ENCODE results near the gene KIAA1217. TPM values are rescaled to one million over a fixed set of nuclear protein-coding genes. Genes with fewer than 3 reads are reported as not detected.
A peak's percentile ranks its signal among the peaks of the same experiment; 100 is the strongest.

KIAA1217 gene
- 1 to 10 TPM in 1 of 2 experiments, under 1 TPM in 1; 0.31 to 1.1 TPM for total RNA-seq

DNA sequence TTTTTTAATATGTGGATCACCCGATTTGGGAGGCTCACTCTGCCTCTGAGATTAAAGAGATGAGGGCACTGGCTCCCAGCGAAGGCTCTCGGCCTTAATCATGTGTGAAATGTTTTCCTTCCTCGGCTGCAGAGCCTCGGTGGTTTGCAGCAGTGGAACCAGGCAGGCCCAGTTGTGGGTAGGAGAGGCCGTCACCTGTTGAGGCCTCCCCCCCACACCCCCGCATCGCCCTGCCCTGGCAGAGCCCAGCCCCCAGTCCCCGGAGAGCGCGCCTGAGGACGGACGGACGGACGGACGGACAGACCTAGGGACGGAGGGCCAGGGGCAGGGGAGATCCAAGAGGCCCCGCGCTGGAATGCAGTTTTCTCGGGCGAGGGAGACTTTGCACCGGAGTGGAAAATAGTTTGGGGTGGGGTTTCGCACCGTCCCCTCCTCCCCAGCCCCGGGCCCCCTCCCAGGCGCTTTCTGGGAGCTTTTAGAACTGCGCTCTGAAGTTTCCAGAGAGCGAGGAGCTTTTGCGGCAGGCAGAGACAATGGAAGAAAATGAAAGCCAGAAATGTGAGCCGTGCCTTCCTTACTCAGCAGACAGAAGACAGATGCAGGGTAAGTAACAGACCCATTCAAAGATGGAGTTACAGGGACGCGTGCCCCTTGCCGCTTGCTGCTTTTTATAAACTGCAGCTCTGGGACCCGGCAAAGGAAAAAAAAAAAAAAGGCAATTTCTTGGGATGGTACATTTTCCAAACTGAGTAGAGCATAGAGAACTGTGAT lies at the start of gene KIAA1217:
KIAA1217 (plus strand) TSS at position 478 of the 771 bp plus-strand sequence; CDS start at position 534, 56 bp downstream.
- intact Hi-C loops (cut with micrococcal nuclease) = loop anchor here (10.0 kb wide), 1 partner anchor 306 kb away; no protein-coding TSS in a partner anchor
- ChIA-PET CTCF (interaction anchor here (0.6 to 0.8 kb wide), 4 partner anchors 11 to 1786 kb away, joined by 3 to 4 read pairs (median 3); no protein-coding TSS in a partner anchor), POLR2A (interaction anchor here (0.7 to 1.0 kb wide), 2 partner anchors 652 to 685 kb away, joined by 3 to 5 read pairs; no protein-coding TSS in a partner anchor)
- peak within 1 kb of the TSS; percentile 43 for H3K4me3 Mint-ChIP-seq
- no peaks in the 10 kb centered on the region for H3K9me3 Mint-ChIP-seq
- peaks cover 47% of the 10 kb centered on the region for H3K27me3 Mint-ChIP-seq
- peak; percentile 23 for DNase-seq
- peaks cover 28% of the 10 kb centered on the region for H3K4me1 Mint-ChIP-seq (ENCODE audit: low read depth)
- peak within 1 kb of the TSS; percentile 50 for H3K27ac Mint-ChIP-seq
- H3K36me3 Mint-ChIP-seq = no peaks in the 10 kb centered on the region

GRCh38 chr10:24162206-24162985 lies 46.5 kb upstream of the KIAA1217 start:
- ChIA-PET POLR2A (no interaction called here), CTCF (no interaction called here)
- Mint-ChIP-seq H3K27ac (no peak overlapping the region), H3K4me1 (ENCODE audit: low read depth) (no peaks in the 10 kb centered on the region), H3K4me3 (no peak overlapping the region), H3K36me3 (no peaks in the 10 kb centered on the region), H3K9me3 (peaks cover 11% of the 10 kb centered on the region), H3K27me3 (no peaks in the 10 kb centered on the region)
- no peak for DNase-seq
- intact Hi-C loops (cut with micrococcal nuclease) = no loop called here

GRCh38 chr10:24163485-24163884 lies 45.5 kb upstream of the KIAA1217 start:
- Mint-ChIP-seq H3K9me3 (peaks cover 2% of the 10 kb centered on the region), H3K4me3 (no peak overlapping the region), H3K4me1 (ENCODE audit: low read depth) (no peaks in the 10 kb centered on the region), H3K36me3 (no peaks in the 10 kb centered on the region), H3K27me3 (no peaks in the 10 kb centered on the region), H3K27ac (no peak overlapping the region)
- ChIA-PET CTCF (no interaction called here), POLR2A (no interaction called here)
- DNase-seq = no peak
- intact Hi-C loops (cut with micrococcal nuclease) = no loop called here

GRCh38 chr10:24168258-24169170 lies 40.4 kb upstream of the KIAA1217 start:
- H3K4me1 Mint-ChIP-seq (ENCODE audit: low read depth) = no peaks in the 10 kb centered on the region
- no peak for DNase-seq
- H3K27ac Mint-ChIP-seq = no peak overlapping the region
- H3K27me3 Mint-ChIP-seq = no peaks in the 10 kb centered on the region
- H3K4me3 Mint-ChIP-seq = no peak overlapping the region
- no peaks in the 10 kb centered on the region for H3K9me3 Mint-ChIP-seq
- H3K36me3 Mint-ChIP-seq = no peaks in the 10 kb centered on the region
- ChIA-PET POLR2A (no interaction called here), CTCF (no interaction called here)
- intact Hi-C loops (cut with micrococcal nuclease) = no loop called here

- Mint-ChIP-seq H3K4me1 (ENCODE audit: low read depth) (no peaks in the 10 kb centered on the region), H3K4me3 (no peak overlapping the region), H3K27me3 (no peaks in the 10 kb centered on the region), H3K36me3 (no peaks in the 10 kb centered on the region), H3K9me3 (no peaks in the 10 kb centered on the region), H3K27ac (no peak overlapping the region)
- intact Hi-C loops (cut with micrococcal nuclease) = no loop called here
- ChIA-PET POLR2A (no interaction called here), CTCF (interaction anchor here (1.0 kb wide), 1 partner anchor 26 kb away, joined by 3 read pairs; no protein-coding TSS in a partner anchor)
- no peak for DNase-seq
These were observed 38.7 kb upstream of the KIAA1217 start for GRCh38 chr10:24170199-24170598.

GRCh38 chr10:24172909-24173308 lies 36.0 kb upstream of the KIAA1217 start:
- peaks cover 2% of the 10 kb centered on the region for H3K9me3 Mint-ChIP-seq
- ChIA-PET POLR2A (no interaction called here), CTCF (no interaction called here)
- H3K36me3 Mint-ChIP-seq = no peaks in the 10 kb centered on the region
- H3K4me1 Mint-ChIP-seq (ENCODE audit: low read depth) = no peaks in the 10 kb centered on the region
- no peak overlapping the region for H3K27ac Mint-ChIP-seq
- H3K27me3 Mint-ChIP-seq = no peaks in the 10 kb centered on the region
- DNase-seq = no peak
- H3K4me3 Mint-ChIP-seq = no peak overlapping the region
- intact Hi-C loops (cut with micrococcal nuclease) = no loop called here

DNA sequence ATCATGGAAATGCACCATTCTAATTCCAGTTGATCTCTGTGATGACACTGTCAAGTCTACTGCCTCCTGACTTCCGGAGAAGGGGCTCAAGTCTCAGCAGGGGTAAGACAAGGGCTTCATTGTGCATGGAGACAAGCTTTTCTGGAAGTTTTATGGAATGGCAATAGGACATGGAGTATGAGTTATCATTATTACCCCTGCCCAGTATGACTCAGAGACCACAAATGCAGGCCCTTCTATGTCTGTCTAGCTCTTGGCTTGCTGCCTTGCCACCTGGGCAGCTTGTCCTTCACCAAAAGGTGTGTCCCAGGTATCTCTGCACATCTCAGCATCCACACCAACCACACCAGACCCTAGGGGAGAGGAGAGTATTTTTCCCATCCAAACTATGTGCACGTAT lies 34.9 kb upstream of the KIAA1217 start:
- DNase-seq = no peak
- Mint-ChIP-seq H3K4me3 (no peak overlapping the region), H3K27me3 (no peaks in the 10 kb centered on the region), H3K27ac (no peak overlapping the region), H3K9me3 (peaks cover 7% of the 10 kb centered on the region), H3K4me1 (ENCODE audit: low read depth) (no peaks in the 10 kb centered on the region), H3K36me3 (no peaks in the 10 kb centered on the region)
- intact Hi-C loops (cut with micrococcal nuclease) = no loop called here
- ChIA-PET POLR2A (no interaction called here), CTCF (no interaction called here)

- intact Hi-C loops (cut with micrococcal nuclease) = no loop called here
- Mint-ChIP-seq H3K27ac (no peak overlapping the region), H3K27me3 (no peaks in the 10 kb centered on the region), H3K4me3 (no peak overlapping the region), H3K4me1 (ENCODE audit: low read depth) (no peaks in the 10 kb centered on the region), H3K36me3 (no peaks in the 10 kb centered on the region), H3K9me3 (peaks cover 9% of the 10 kb centered on the region)
- POLR2A ChIA-PET = no interaction called here
- DNase-seq = no peak
- CTCF ChIA-PET = no interaction called here
These were observed 32.3 kb upstream of the KIAA1217 start for GRCh38 chr10:24176658-24177057.

DNA sequence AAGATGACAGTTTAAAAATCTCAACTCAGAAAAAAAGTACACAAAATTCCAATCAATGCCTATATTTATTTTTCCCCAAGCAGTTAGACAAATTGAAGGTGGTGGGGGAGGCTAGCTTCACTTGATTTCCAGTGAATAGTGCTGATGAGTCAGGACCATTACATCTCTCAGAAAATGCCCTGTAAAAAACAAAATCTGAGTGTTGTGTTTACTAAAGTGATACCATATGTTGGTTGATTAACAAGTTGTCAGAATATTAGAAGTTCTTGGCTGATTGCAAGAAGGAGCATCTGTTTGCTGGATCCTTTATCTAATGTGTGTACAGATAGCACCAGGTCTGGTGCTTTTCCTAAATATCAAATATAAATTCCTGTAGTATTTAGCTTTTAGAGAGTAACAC lies 31.3 kb upstream of the KIAA1217 start:
- Mint-ChIP-seq H3K27ac (no peak overlapping the region), H3K36me3 (no peaks in the 10 kb centered on the region), H3K4me3 (no peak overlapping the region), H3K9me3 (peaks cover 9% of the 10 kb centered on the region), H3K4me1 (ENCODE audit: low read depth) (no peaks in the 10 kb centered on the region), H3K27me3 (no peaks in the 10 kb centered on the region)
- POLR2A ChIA-PET = no interaction called here
- intact Hi-C loops (cut with micrococcal nuclease) = no loop called here
- DNase-seq = no peak
- CTCF ChIA-PET = no interaction called here

DNA sequence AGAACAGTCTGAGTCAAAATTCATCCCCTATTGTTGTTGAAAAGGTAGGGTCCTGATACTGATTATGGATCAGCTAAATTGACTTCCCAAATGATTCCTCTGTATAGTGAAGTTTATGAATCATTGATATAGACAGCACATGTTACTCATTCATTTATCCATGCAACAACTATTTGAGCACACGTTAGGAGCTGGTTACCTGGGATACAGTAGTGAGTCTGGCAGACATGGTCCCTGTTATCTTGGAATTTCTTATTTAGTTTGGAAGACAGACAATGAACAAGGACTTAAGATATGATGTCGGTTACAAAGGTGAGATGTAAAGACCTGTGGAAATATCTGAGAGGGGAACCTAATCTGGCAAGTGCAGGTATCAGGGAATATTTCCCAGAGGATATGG lies 28.0 kb upstream of the KIAA1217 start:
- Mint-ChIP-seq H3K4me3 (no peak overlapping the region), H3K27me3 (no peaks in the 10 kb centered on the region), H3K9me3 (peaks cover 9% of the 10 kb centered on the region), H3K27ac (no peak overlapping the region), H3K36me3 (no peaks in the 10 kb centered on the region), H3K4me1 (ENCODE audit: low read depth) (no peaks in the 10 kb centered on the region)
- DNase-seq = no peak
- intact Hi-C loops (cut with micrococcal nuclease) = no loop called here
- POLR2A ChIA-PET = no interaction called here
- CTCF ChIA-PET = no interaction called here

- intact Hi-C loops (cut with micrococcal nuclease) = no loop called here
- peaks cover 2% of the 10 kb centered on the region for H3K9me3 Mint-ChIP-seq
- ChIA-PET CTCF (no interaction called here), POLR2A (no interaction called here)
- peaks cover 6% of the 10 kb centered on the region for H3K27me3 Mint-ChIP-seq
- DNase-seq = no peak
- H3K4me3 Mint-ChIP-seq = no peak overlapping the region
- H3K36me3 Mint-ChIP-seq = no peaks in the 10 kb centered on the region
- H3K4me1 Mint-ChIP-seq (ENCODE audit: low read depth) = no peaks in the 10 kb centered on the region
- H3K27ac Mint-ChIP-seq = no peak overlapping the region
These were observed 24.5 kb upstream of the KIAA1217 start for GRCh38 chr10:24184455-24184854.

GRCh38 chr10:24193330-24193729 lies 15.6 kb upstream of the KIAA1217 start:
- no peaks in the 10 kb centered on the region for H3K36me3 Mint-ChIP-seq
- H3K4me1 Mint-ChIP-seq (ENCODE audit: low read depth) = no peaks in the 10 kb centered on the region
- no peak for DNase-seq
- ChIA-PET CTCF (no interaction called here), POLR2A (no interaction called here)
- no peak overlapping the region for H3K4me3 Mint-ChIP-seq
- peaks cover 4% of the 10 kb centered on the region for H3K27me3 Mint-ChIP-seq
- H3K27ac Mint-ChIP-seq = no peak overlapping the region
- H3K9me3 Mint-ChIP-seq = no peaks in the 10 kb centered on the region
- intact Hi-C loops (cut with micrococcal nuclease) = no loop called here

Measured in activated CD4-positive, alpha-beta memory T cell treated with anti-CD3 and anti-CD28 coated beads for 36 hours (primary cell).